Measurements from ENCODE around the gene ATP5F1C.
"Not testable (repeated sequence)": the region's sequence is repeated elsewhere in the genome, so short reads cannot be mapped to it uniquely, and the experiment has no call there.

Gene ATP5F1C

GRCh38 chr10:7787857-7788638 is at the start of gene ATP5F1C, which contains the start of gene KIN:
Gene ATP5F1C, plus strand, starts transcription at chr10:7788177. Its CDS starts 31 bp downstream, at chr10:7788208.
Gene KIN, minus strand, starts transcription at chr10:7787993. Its CDS starts 60 bp downstream, at chr10:7787933.
- no peaks in the 10 kb centered on the region for H3K9me3 ChIP-seq (ENCODE audit: control insufficient read depth in 1 of 2, low read length in 2 of 2)
- peak within 1 kb of the TSS; percentile 66 for H3K27ac ChIP-seq (ENCODE audit: low read depth, low read length)
- H3K9ac ChIP-seq (ENCODE audit: low read depth in 1 of 2, low read length in 2 of 2) = peak within 1 kb of the TSS; percentile 87 to 97
- H3K4me3 ChIP-seq (ENCODE audit: low read depth in 1 of 2, low read length in 2 of 2) = peak within 1 kb of the TSS; percentile 94 to 98
- H3K36me3 ChIP-seq (ENCODE audit: control insufficient read depth in 1 of 2, insufficient read depth in 2 of 2, low read length in 2 of 2) = peaks cover 0 to 5% of the 10 kb centered on the region in 2 donors
- H3K4me1 ChIP-seq (ENCODE audit: control insufficient read depth in 1 of 2, insufficient read depth in 2 of 2, low read length in 2 of 2) = peaks cover 26 to 35% of the 10 kb centered on the region in 2 donors
- no peaks in the 10 kb centered on the region for H3K27me3 ChIP-seq (ENCODE audit: control insufficient read depth in 1 of 2, insufficient read depth in 2 of 2, low read length in 2 of 2)

- Histone ChIP-seq H3K9me3 (ENCODE audit: control insufficient read depth in 1 of 2, low read length in 2 of 2) (no peaks in the 10 kb centered on the region), H3K36me3 (ENCODE audit: control insufficient read depth in 1 of 2, insufficient read depth in 2 of 2, low read length in 2 of 2) (no peaks in the 10 kb centered on the region), H3K4me1 (ENCODE audit: control insufficient read depth in 1 of 2, insufficient read depth in 2 of 2, low read length in 2 of 2) (no peaks in the 10 kb centered on the region), H3K4me3 (ENCODE audit: low read depth in 1 of 2, low read length in 2 of 2) (no peak overlapping the region), H3K9ac (ENCODE audit: low read depth in 1 of 2, low read length in 2 of 2) (no peak overlapping the region), H3K27ac (ENCODE audit: low read depth, low read length) (no peak overlapping the region), H3K27me3 (ENCODE audit: control insufficient read depth in 1 of 2, insufficient read depth in 2 of 2, low read length in 2 of 2) (no peaks in the 10 kb centered on the region)
Measured at GRCh38 chr10:7738536-7739407, 49.2 kb upstream of the ATP5F1C start.

DNA sequence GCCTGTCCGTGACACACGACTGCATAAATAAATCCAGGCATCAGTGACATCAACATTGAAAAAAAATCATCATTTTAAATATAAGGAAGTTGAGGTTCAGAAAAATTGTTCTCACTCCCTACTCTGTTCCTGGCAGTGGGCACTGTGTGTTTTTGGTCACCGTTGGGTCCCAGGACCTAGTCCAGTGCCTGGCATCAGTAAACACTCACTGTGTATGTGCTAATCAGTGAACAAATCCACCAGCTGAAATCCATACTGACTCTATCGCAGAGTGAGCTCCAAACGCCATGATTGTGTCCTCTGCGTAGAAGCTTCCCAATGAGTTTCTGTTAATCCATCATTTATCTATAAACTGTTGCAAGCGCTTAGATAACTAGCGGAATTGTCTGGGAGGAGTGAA is 43.7 kb upstream of the ATP5F1C start:
- Histone ChIP-seq H3K27me3 (ENCODE audit: control insufficient read depth in 1 of 2, insufficient read depth in 2 of 2, low read length in 2 of 2) (no peaks in the 10 kb centered on the region), H3K36me3 (ENCODE audit: control insufficient read depth in 1 of 2, insufficient read depth in 2 of 2, low read length in 2 of 2) (no peaks in the 10 kb centered on the region), H3K4me1 (ENCODE audit: control insufficient read depth in 1 of 2, insufficient read depth in 2 of 2, low read length in 2 of 2) (no peaks in the 10 kb centered on the region), H3K4me3 (ENCODE audit: low read depth in 1 of 2, low read length in 2 of 2) (no peak overlapping the region), H3K9ac (ENCODE audit: low read depth in 1 of 2, low read length in 2 of 2) (no peak overlapping the region), H3K27ac (ENCODE audit: low read depth, low read length) (no peak overlapping the region), H3K9me3 (ENCODE audit: control insufficient read depth in 1 of 2, low read length in 2 of 2) (no peaks in the 10 kb centered on the region)

- not testable (repeated sequence) for H3K27ac ChIP-seq (ENCODE audit: low read depth, low read length); H3K9ac ChIP-seq (ENCODE audit: low read depth in 1 of 2, low read length in 2 of 2); H3K4me1 ChIP-seq (ENCODE audit: control insufficient read depth in 1 of 2, insufficient read depth in 2 of 2, low read length in 2 of 2); H3K9me3 ChIP-seq (ENCODE audit: control insufficient read depth in 1 of 2, low read length in 2 of 2); H3K27me3 ChIP-seq (ENCODE audit: control insufficient read depth in 1 of 2, insufficient read depth in 2 of 2, low read length in 2 of 2); H3K4me3 ChIP-seq (ENCODE audit: low read depth in 1 of 2, low read length in 2 of 2)
- peaks cover 2 to 22% of the 10 kb centered on the region in 2 donors for H3K36me3 ChIP-seq (ENCODE audit: control insufficient read depth in 1 of 2, insufficient read depth in 2 of 2, low read length in 2 of 2)
Measured at GRCh38 chr10:7748637-7749036, 39.3 kb upstream of the ATP5F1C start.

DNA sequence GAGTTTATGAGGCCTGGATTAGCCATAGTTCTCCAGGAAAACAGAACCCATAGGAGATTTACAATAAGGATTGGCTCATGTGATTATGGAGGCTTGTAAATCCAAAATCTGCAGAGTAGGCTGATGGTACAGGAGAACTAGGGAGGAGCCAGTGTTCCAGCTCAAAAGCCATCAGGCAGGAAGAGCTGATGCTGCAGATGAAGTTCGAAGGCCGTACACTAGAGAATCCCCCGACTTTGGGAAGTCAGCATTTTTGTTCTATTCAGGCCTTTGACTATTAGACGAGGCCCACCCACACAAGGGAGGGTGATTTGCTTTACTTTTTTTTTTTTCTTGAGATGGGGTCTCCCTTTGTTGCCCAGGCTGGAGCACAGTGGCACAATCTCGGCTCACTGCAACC is 37.8 kb upstream of the ATP5F1C start:
- no peak overlapping the region for H3K27ac ChIP-seq (ENCODE audit: low read depth, low read length)
- H3K9me3 ChIP-seq (ENCODE audit: control insufficient read depth in 1 of 2, low read length in 2 of 2) = no peaks in the 10 kb centered on the region
- H3K27me3 ChIP-seq (ENCODE audit: control insufficient read depth in 1 of 2, insufficient read depth in 2 of 2, low read length in 2 of 2) = no peaks in the 10 kb centered on the region
- no peak overlapping the region for H3K4me3 ChIP-seq (ENCODE audit: low read depth in 1 of 2, low read length in 2 of 2)
- no peak overlapping the region for H3K9ac ChIP-seq (ENCODE audit: low read depth in 1 of 2, low read length in 2 of 2)
- H3K4me1 ChIP-seq (ENCODE audit: control insufficient read depth in 1 of 2, insufficient read depth in 2 of 2, low read length in 2 of 2) = no peaks in the 10 kb centered on the region
- peaks cover 5 to 36% of the 10 kb centered on the region in 2 donors for H3K36me3 ChIP-seq (ENCODE audit: control insufficient read depth in 1 of 2, insufficient read depth in 2 of 2, low read length in 2 of 2)

DNA sequence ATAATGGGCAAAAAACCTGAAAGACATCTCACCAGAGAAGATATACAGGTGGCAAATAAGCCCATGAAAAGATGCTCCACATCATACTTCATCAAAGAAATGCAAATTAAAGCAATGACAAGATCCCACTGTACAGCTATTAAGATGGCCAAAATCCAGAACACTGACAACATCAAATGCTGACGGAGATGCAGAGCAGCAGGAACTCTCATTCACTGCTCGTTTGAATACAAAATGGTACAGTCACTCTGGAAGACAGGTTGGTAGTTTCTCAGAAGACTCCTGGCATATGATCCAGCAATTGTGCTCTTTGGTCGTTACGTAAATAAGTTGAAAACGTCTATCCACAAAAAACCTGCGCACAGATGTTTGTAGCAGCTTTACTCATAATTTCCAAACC is 35.7 kb upstream of the ATP5F1C start:
- Histone ChIP-seq H3K9ac (ENCODE audit: low read depth in 1 of 2, low read length in 2 of 2) (no peak overlapping the region), H3K27me3 (ENCODE audit: control insufficient read depth in 1 of 2, insufficient read depth in 2 of 2, low read length in 2 of 2) (no peaks in the 10 kb centered on the region), H3K27ac (ENCODE audit: low read depth, low read length) (no peak overlapping the region), H3K9me3 (ENCODE audit: control insufficient read depth in 1 of 2, low read length in 2 of 2) (no peaks in the 10 kb centered on the region), H3K4me1 (ENCODE audit: control insufficient read depth in 1 of 2, insufficient read depth in 2 of 2, low read length in 2 of 2) (no peaks in the 10 kb centered on the region), H3K36me3 (ENCODE audit: control insufficient read depth in 1 of 2, insufficient read depth in 2 of 2, low read length in 2 of 2) (peaks cover 6 to 42% of the 10 kb centered on the region in 2 donors), H3K4me3 (ENCODE audit: low read depth in 1 of 2, low read length in 2 of 2) (no peak overlapping the region)

DNA sequence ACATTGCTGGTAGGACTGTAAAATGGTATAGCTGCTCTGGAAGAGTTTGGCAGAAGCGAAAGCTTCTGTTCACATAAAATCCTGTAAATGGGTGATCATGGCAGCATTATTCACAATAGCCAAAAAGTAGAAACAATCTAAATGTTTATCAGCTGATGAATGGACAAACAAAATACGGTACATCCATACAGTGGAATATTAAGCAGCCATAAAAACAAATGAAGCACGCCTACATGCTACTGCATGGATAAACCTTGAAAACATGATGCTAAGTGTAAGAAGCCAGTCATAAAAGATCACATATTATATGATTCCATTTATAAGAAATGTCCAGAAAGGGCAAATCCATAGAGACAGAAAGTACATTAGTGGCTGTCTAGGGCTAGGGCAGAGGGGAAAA is 32.9 kb upstream of the ATP5F1C start:
- H3K4me3 ChIP-seq (ENCODE audit: low read depth in 1 of 2, low read length in 2 of 2) = no peak overlapping the region
- H3K27me3 ChIP-seq (ENCODE audit: control insufficient read depth in 1 of 2, insufficient read depth in 2 of 2, low read length in 2 of 2) = no peaks in the 10 kb centered on the region
- H3K9me3 ChIP-seq (ENCODE audit: control insufficient read depth in 1 of 2, low read length in 2 of 2) = no peaks in the 10 kb centered on the region
- H3K4me1 ChIP-seq (ENCODE audit: control insufficient read depth in 1 of 2, insufficient read depth in 2 of 2, low read length in 2 of 2) = no peaks in the 10 kb centered on the region
- H3K9ac ChIP-seq (ENCODE audit: low read depth in 1 of 2, low read length in 2 of 2) = no peak overlapping the region
- no peak overlapping the region for H3K27ac ChIP-seq (ENCODE audit: low read depth, low read length)
- H3K36me3 ChIP-seq (ENCODE audit: control insufficient read depth in 1 of 2, insufficient read depth in 2 of 2, low read length in 2 of 2) = peaks cover 6 to 59% of the 10 kb centered on the region in 2 donors

- H3K27ac ChIP-seq (ENCODE audit: low read depth, low read length) = no peak overlapping the region
- H3K9me3 ChIP-seq (ENCODE audit: control insufficient read depth in 1 of 2, low read length in 2 of 2) = no peaks in the 10 kb centered on the region
- peaks cover 10 to 65% of the 10 kb centered on the region in 2 donors for H3K36me3 ChIP-seq (ENCODE audit: control insufficient read depth in 1 of 2, insufficient read depth in 2 of 2, low read length in 2 of 2)
- no peak overlapping the region for H3K4me3 ChIP-seq (ENCODE audit: low read depth in 1 of 2, low read length in 2 of 2)
- no peaks in the 10 kb centered on the region for H3K27me3 ChIP-seq (ENCODE audit: control insufficient read depth in 1 of 2, insufficient read depth in 2 of 2, low read length in 2 of 2)
- H3K9ac ChIP-seq (ENCODE audit: low read depth in 1 of 2, low read length in 2 of 2) = no peak overlapping the region
- H3K4me1 ChIP-seq (ENCODE audit: control insufficient read depth in 1 of 2, insufficient read depth in 2 of 2, low read length in 2 of 2) = no peaks in the 10 kb centered on the region
Measured at GRCh38 chr10:7756360-7756992, 31.5 kb upstream of the ATP5F1C start.

DNA sequence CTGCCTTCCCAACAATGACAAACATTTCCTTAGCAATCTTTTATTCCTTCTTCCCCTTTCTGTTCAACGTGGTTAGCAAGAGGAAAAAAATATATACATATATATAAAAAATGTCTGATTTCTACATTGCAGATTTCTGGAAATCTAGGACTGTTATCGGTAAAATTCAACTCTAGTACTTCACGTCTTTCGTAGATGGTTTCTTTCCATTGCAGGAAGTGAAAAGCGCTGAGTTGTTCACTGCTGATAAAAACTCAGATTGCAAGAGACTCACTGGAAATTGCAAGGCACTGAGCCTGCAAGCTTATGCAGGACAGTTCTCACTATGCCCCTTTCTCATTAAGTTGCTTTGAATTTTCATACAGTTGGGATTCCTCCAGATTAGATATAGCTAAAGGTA is 24.0 kb upstream of the ATP5F1C start:
- Histone ChIP-seq H3K27ac (ENCODE audit: low read depth, low read length) (no peak overlapping the region), H3K4me3 (ENCODE audit: low read depth in 1 of 2, low read length in 2 of 2) (no peak overlapping the region), H3K9me3 (ENCODE audit: control insufficient read depth in 1 of 2, low read length in 2 of 2) (no peaks in the 10 kb centered on the region), H3K27me3 (ENCODE audit: control insufficient read depth in 1 of 2, insufficient read depth in 2 of 2, low read length in 2 of 2) (no peaks in the 10 kb centered on the region), H3K4me1 (ENCODE audit: control insufficient read depth in 1 of 2, insufficient read depth in 2 of 2, low read length in 2 of 2) (no peaks in the 10 kb centered on the region), H3K9ac (ENCODE audit: low read depth in 1 of 2, low read length in 2 of 2) (no peak overlapping the region), H3K36me3 (ENCODE audit: control insufficient read depth in 1 of 2, insufficient read depth in 2 of 2, low read length in 2 of 2) (peaks cover 17 to 60% of the 10 kb centered on the region in 2 donors)

GRCh38 chr10:7766241-7766640 is 21.7 kb upstream of the ATP5F1C start:
- no peaks in the 10 kb centered on the region for H3K4me1 ChIP-seq (ENCODE audit: control insufficient read depth in 1 of 2, insufficient read depth in 2 of 2, low read length in 2 of 2)
- H3K9ac ChIP-seq (ENCODE audit: low read depth in 1 of 2, low read length in 2 of 2) = no peak overlapping the region
- no peaks in the 10 kb centered on the region for H3K9me3 ChIP-seq (ENCODE audit: control insufficient read depth in 1 of 2, low read length in 2 of 2)
- H3K27me3 ChIP-seq (ENCODE audit: control insufficient read depth in 1 of 2, insufficient read depth in 2 of 2, low read length in 2 of 2) = no peaks in the 10 kb centered on the region
- peaks cover 14 to 63% of the 10 kb centered on the region in 2 donors for H3K36me3 ChIP-seq (ENCODE audit: control insufficient read depth in 1 of 2, insufficient read depth in 2 of 2, low read length in 2 of 2)
- no peak overlapping the region for H3K4me3 ChIP-seq (ENCODE audit: low read depth in 1 of 2, low read length in 2 of 2)
- H3K27ac ChIP-seq (ENCODE audit: low read depth, low read length) = no peak overlapping the region
